ENCODE measurements around the gene RAPGEF3.

Gene RAPGEF3, protein sequence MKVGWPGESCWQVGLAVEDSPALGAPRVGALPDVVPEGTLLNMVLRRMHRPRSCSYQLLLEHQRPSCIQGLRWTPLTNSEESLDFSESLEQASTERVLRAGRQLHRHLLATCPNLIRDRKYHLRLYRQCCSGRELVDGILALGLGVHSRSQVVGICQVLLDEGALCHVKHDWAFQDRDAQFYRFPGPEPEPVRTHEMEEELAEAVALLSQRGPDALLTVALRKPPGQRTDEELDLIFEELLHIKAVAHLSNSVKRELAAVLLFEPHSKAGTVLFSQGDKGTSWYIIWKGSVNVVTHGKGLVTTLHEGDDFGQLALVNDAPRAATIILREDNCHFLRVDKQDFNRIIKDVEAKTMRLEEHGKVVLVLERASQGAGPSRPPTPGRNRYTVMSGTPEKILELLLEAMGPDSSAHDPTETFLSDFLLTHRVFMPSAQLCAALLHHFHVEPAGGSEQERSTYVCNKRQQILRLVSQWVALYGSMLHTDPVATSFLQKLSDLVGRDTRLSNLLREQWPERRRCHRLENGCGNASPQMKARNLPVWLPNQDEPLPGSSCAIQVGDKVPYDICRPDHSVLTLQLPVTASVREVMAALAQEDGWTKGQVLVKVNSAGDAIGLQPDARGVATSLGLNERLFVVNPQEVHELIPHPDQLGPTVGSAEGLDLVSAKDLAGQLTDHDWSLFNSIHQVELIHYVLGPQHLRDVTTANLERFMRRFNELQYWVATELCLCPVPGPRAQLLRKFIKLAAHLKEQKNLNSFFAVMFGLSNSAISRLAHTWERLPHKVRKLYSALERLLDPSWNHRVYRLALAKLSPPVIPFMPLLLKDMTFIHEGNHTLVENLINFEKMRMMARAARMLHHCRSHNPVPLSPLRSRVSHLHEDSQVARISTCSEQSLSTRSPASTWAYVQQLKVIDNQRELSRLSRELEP

DNA sequence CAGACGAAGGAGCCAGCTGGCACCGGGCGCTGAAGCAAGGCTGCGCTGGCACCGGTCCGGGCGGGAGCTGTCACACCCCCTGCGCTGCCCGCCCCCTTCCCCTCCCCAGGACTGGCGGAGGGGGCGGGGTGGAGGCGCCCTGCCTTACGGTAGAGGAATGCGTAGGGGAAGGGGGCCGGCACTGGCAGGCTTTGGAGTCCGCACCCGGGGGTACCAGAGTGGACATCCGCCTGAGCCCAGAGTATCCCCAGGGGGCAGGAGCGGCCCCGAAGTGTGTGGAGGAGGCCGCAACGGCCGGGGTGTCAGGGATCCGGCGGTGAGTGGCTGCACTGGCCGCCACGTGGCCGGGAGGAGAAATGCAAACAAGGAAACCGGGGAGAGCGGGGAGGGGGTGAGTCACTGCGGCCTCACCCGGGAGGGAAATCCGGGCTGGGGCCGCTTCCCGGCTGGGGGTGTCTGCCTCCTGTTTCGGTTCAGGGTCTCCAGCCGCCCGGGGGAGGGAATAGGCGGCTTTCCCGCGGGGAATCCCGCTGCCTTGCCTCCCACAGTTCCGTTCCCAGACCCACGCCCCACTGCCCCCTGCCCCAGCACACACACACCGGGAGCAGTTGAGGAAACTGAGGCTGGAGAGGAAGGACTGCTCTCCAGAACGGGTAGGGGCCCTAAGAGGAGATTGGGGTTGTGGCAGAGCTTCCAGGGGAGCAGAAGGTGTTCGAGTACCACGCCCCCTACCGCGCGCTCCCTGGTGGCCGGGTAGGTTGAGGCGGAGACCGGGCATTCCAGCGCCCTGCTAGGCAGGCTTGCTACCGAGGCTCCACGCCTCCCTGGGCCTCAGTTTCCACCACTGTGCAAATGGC is at the start of gene RAPGEF3:
Gene RAPGEF3, minus strand, starts transcription at position 47 of the 857 bp plus-strand sequence. CDS start 324 bp downstream, outside the sequence.
- peak; percentile 61 for DNase-seq

DNA sequence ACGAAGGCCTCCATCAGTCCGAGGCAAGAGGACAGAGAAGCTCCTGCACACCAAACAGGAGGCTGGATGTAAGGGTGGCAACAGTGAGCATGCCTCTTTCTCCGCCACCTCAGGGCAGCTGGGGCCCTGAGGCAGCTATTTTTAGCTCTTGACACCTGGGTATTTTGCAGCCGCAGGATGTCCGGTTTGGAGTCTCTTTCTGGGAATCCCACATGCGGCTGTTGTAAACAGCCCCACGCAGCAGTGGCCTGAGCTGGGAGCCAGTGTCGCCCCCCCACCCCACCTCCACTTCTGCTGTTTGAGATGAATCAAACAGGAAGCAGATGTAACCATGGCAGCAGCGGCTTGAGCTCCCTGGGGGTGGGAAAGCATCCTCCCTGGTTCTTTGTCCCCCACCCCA is 49.4 kb upstream of the RAPGEF3 start:
- no peak for DNase-seq

DNA sequence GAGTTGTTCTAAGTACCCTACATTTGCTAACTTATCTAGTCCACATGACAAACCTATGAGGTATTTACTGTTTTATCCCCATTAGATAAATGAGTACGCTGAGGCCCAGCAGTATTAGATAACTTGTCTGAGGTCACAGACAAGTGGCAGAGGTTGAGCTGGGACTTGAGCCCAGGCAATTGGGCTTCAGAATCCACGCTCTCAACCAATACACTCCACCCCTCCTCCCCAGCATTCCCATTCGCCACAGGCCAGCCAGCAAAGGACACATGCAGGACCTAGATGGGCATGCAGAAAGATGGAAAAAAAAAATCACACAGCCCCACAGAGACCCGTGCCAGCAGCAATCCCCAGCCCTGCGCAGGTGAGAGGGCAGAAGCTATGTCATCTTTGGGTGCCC is 48.7 kb upstream of the RAPGEF3 start:
- no peak for DNase-seq

DNA sequence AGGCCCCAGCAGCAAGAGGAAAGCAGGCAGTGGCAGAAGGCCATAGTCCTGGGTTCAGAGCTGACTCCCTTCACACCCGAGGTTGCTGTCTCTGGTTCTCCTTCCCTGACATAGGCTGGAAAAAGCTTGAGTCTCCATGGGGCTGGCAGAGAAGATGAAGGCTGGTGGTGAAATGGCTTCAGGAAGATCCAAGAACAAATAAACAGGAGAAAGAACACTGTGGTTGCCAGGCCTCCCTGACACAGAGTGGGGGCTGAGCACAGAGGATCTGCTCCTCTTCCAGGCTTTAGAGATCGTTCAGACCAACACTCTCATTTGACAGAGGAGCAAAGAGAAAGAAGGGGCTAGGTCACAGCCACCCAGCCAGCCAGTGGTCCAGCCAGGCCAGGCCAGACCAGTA is 46.7 kb upstream of the RAPGEF3 start:
- no peak for DNase-seq

DNA sequence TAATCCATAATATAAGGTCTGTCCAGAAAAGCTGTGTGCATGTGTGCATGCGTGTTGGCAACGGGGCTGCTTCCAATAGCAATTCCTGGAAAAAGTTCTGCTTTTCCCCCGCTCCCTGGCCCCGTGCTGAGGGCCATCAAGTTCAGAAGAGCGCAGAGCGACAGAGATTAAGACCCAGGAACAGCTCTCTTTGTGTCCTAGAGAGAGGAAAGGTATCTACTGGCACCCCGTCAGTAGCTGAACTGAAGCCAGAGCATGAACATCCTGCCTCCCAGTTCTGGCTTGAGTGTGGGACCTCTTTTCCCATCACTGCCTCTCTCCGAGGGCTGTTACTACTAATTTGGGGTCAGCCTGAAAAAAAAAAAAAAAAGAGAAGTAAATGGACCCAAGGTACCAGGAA is 45.5 kb upstream of the RAPGEF3 start:
- DNase-seq: no peak

DNA sequence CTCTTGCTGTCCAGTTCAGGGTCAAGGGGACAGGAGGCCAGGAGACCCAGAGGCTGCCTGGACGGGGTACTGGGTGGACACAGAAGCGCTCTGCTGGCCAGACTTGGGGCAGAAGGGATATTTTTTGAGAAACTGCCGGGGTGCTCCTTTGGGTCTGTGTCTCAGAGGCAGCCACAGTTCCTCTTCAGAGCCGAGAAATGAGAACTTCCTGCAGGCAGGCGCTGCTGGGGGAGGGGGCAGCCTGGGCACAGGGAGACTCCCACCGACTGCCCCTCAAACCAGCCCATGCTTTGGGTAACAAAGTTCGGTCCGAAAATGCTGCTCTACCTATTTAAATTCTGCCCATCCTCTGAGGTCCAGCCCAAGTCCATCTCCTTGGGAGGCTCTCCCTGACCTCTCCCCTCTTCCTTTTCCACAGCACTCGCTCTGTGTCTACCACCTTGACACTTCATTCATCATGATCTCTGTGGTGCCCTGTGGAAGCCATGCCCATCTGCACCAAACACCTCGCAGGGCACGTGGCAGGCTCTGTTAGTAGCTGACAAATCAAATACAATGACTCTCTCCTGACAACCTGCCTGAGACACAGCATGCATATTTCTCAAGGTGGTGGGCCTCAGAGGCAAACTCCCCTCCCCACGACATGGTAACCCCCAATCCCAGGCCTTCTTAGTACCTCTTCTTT is 44.7 kb upstream of the RAPGEF3 start:
- DNase-seq: no peak

DNA sequence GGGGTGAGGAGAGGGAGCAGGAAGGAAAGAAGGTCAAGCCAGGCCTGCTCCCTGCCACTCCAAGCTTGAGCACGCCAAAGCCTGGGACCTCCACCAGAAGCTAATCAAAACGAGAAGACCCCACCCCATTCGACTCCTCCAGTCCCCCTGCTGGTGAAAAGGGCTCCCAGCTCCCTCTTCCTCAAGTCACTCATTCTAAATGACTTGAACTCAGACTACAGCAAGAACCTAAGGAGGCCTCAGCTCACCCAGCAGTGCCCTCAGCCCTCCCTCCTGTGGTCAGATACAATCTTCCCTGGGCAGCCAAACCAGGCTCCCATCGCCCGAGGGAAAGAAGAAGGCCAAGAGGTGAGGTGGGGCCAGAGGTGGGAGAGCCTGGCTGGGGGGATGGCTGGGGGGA is 43.6 kb upstream of the RAPGEF3 start:
- no peak for DNase-seq

DNA sequence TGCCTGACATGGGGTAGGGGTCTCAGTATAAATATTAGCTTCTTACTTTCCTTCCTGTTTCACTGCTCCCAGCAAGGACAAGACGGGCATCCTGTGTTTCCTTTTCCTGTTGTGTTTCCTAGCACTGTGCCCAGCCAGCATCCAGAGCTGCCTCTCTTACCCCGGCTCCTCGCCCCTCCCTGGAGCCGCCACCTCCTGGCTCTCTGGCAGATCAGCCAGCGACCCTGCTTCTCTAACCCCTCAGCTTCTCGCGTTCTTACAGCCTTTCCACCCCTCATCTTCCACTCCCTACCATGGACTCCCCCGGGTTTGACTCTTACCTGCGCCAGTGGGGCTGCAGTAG is 43.2 kb upstream of the RAPGEF3 start:
- no peak for DNase-seq

DNA sequence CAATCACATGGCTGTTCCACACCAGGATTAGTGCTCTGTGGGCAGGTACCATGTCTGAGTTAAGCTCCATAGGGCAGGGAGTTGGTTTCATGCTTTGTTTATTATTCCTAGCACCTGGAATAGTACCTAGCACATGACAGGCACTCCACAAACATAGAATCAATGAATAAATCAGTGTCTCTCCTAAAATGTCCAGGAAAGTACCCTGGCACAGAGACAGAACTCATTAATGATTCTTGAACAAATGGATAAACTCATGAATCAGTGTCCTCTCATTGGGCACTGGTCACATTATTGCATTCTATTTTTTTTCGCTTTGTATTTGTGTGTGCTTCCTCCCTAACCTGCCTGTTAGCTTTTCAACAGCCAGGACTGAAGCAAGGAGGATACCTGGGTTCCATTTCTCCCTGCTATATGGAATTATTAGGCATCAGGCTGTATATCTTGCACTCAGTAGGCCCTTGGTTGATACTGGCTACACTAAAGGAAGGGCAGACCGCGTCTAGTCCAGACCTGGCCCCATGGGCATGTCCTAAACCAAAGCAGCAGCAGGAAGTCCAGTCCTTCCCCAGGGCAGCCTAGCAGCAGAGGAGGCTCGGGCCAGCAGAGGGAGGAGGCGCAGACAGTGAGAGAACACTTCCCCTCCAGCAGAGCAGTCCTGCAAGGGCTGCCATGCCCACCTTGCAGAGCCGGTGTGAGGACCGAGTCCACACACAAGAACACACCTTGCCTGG is 42.7 kb upstream of the RAPGEF3 start:
- DNase-seq: no peak

DNA sequence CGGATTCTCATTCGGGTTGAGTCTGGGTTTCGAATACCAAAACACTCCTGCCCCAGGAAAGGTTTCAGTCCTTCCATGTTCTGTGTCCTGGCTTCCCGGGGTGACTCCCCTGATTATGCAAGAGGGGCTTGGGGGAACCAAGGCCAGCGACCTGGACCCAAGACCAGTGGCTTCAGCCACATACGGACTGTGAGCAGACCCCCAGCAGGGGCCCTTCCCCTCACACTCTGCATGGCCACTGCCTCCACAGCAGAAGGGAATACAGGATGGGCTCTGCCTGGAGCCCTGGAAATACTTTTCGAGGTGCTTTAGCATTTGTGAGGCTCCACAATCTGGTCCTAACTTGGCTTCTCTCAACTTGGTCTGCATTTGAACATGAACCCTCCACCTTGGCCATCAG is 41.9 kb upstream of the RAPGEF3 start:
- DNase-seq: no peak

DNA sequence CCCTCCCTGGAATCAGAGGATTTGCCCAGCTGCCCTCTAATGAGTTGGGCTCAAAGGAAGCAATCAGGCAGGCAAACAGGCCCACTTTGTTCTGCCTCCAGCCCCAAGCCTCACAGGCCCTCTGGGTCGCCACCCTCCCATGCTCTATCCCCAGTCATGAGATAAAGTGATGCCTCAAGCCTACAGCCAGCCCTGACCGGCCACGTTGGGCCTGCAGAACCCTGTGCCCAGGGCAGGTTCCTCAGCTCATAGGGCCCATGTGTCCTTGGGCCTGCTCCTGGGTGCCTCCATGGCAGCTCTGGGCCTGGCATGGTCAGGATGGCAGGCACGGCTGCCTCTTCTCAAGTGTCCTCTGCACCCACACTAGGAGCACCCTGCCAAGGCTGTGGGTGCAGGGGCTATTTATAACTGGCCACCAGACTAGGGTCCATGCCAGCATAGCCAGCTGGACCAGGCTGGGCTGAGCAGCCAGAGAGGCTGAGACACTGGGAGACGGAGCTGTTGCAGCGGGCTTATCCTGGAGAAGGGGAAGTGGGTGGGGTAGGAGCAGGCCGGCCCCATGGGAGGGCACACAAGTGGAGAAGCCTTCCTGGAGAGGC is 40.8 kb upstream of the RAPGEF3 start:
- no peak for DNase-seq

DNA sequence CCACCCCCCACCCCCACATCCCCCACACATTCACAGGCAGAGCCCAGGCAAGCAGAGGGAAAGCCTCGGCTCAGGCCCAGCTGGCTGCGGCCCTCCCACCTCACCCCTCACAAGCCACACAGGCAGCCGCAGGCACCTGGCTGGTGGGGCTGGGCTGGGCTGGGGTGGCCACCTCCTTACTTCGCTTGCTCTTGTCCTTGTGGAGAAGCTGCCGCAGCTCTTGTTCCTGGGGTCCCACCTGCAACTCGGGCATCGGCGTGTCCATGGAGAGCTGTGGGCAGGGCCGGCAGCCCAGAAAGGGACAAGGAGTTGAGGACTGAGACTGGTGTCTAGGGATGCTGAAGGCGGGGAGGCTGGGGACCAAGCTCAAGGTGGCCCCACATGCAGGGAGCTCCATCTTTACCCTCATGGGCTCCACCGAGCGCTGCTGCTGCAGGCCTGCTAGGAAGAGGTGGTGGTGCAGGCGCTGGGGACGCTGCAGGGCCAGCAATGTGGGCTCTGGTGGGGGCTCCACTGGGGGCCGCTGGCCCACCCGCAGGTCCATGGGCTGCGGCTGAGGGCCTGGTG is 39.8 kb upstream of the RAPGEF3 start:
- DNase-seq: no peak

DNA sequence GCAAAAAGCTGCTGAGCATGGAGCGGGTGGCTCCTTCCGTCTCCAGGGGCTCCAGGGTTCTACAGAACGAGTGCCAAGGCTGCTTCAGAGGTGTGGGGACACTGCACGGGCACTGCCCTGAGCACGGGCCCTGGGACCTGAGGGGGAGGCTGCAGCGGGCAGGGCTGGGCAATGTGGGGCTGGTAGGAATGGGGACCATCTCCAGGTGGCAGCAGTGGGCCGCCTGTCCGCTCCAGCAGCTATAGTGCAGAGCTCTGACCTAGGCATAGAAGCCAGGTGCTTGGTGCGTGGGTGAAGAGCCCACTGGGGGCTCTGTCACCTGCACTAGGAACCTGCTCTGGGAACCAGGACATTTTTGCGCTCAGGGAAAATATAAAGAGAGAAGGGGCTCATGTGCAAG is 38.8 kb upstream of the RAPGEF3 start:
- DNase-seq: no peak

DNA sequence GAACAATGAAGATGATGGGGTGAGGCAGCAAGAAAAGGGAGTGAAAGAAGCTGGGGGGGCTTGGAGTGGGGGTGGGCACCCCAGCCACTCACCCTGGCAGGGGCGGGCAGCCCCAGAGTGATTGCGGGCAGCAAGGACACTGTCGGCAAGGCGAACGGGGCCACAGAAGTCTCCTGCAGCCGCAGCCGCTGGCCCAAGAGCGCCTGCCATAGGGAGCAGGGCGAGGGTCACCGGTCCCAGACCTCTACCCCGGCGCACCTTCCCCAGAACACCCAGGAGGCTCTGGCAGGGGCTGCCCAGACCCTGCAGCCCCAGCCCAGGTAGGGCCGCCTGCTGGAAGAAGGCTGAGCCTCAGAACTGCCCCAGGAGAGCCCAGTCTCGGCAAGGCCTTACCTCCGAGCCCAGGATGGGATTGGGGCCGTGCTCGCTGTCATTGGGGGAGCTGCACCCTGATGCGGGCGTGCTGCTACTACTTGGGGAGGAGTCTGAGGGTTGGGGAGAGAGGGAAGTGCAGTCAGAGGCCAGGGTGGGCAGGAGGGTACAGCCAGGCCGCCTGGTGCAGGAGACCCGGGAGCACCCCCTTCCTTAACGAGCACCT is 37.2 kb upstream of the RAPGEF3 start:
- DNase-seq: no peak

DNA sequence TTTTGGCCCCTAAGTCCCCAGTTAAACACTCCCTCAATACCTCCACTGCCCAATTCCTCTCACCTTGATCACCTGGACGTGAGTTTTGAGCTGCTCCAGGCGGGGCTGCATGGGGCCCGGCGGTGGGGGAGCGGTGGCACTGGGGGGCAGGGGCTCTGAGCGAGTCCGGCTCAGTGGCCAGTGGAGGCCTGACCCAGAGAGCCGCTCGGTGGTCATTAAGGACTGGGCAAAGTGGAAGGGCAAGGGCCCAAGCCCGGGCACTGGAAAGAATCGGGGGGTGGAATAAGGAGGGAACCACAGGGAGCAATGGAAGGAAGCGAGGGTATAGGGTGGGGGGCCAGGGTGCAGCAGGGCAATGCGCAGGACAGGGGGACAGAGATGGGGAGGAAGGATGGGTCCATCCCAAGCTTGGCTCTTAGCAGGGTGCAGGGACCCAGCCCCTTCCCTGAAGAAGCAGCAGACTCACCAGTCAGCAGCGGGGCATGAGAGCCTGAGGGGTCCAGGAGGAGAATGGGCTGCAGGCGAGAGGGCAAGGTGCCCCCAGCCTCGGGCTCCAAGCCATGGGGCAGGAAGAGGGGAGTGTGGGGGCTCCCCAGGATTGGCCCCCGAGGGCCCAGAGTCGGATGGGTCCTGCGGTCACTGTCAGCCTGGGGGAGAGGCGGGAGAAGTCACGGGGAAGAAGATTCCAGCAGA is 36.6 kb upstream of the RAPGEF3 start:
- no peak for DNase-seq

DNA sequence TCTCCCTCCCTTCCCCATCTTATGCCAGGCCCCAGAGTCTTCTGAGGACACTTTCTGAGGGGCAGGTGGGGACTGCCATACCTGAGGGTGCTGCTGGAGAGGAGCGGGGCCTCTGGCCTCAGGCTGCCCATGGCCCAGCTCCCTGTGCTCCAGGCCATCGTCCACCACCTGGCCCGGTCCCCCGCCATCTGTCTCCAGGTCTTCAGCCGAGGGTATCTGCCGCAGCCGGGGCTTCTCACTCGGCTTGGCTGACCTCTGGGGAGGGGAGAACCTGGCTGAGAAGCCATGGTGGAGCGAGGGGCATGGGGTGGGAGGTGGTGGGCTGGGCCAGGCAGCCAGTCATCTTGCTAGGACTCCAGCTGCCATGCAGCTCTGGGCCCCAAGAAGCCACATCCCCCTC is 36.0 kb upstream of the RAPGEF3 start:
- DNase-seq: no peak

DNA sequence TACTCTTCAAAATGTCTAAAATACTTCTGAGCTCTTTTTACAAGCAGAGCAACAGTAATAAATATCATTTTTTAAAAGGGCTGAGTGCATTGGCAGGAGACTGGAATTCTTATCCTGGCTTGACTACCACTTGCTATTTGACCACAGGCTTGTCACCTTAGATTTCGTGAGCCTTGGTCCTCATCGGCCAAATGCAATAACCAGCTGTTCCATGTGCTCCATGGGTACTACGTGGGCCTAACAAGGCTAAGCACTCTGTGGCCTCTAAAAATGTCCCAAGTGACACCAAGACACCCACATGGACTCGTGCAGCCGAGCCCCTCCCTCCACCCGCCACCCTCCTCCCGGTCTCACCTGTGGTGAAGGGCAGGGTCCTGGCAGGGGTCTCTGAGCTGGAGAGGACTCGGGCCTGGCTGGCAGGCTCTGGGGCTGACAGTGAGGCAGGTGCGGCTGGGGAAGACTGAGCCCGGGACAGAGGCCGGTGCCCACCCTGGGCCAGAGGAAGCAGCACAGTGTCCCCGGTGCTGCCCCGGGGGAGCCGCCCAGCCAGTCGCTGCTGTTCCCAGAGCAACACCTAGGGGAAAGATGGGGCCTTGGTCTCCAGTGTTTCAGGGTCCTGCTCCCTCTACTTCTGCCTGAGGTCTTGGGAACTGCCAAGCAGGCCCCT is 34.5 kb upstream of the RAPGEF3 start:
- DNase-seq: no peak

DNA sequence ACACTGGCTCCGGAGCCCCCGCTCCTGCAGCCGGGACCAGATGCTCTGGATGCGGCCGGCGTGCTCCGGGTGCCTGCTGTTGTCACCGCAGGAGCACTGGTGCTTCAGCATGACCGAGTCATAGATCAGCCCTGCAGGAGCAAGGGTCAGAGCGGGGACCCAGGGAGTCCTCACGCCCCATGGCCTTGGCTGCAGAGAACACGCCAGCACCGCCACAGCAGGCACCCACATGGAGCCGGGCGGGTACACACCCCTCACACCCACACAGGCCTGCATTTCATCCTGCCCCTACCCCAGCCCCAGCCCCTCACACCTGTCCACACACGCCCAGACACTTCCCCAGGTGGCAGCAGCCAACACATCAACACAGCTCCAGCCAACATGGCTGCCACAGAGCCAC is 33.2 kb upstream of the RAPGEF3 start:
- no peak for DNase-seq

DNA sequence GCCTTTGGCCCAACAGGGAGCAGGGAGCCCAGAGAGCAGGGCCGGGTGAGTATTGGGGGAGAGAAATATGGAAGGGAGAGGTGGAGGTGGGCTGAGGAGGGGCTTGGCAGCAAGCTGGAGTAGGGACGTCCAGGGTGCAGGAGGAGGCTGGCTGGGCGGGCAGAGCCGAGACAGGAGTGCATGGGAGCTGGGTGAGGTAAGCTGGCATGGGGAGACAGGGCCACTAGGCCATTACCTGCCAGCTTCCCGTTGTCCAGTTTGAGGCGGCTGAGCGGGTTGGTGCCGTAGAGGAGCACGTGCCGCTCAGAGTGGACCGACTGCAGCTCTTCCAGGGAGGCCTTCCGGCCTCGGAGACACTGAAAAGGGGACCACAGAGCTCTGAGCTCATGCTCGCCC is 32.7 kb upstream of the RAPGEF3 start:
- no peak for DNase-seq
